Hepatocyte (in vitro differentiated cells): ENCODE results near the gene SIMC1. TPM values are rescaled to one million over a fixed set of nuclear protein-coding genes. Genes with fewer than 3 reads are reported as not detected.

Experiments
- DNase-seq: peaks from one replicate; pipeline ENCODE4 v3.0.0-alpha.2; 2016; ENCODE audit warnings: low spot score
- H2AFZ ChIP-seq: fragments of 200-600 bp; sonication (generic); 2 replicates; pipeline ENCODE4 v1.6.0; 2016; ENCODE audit warnings: antibody characterized with exemption, mild to moderate bottlenecking
- H3K27ac ChIP-seq: fragments of 200-600 bp; sonication (generic); 2 replicates; pipeline ENCODE4 v1.5.1; 2016; ENCODE audit warnings: mild to moderate bottlenecking
- H3K27me3 ChIP-seq: fragments of 200-600 bp; sonication (generic); 2 replicates; pipeline ENCODE4 v1.6.1; 2016
- H3K36me3 ChIP-seq: fragments of 200-600 bp; sonication (generic); replicated peaks from 2 replicates; pipeline ENCODE4 v1.5.1; 2016; ENCODE audit warnings: low read depth; ENCODE audit not compliant: insufficient read depth
- H3K4me1 ChIP-seq: fragments of 200-600 bp; sonication (generic); 2 replicates; pipeline ENCODE4 v1.5.1; 2016; ENCODE audit warnings: mild to moderate bottlenecking, moderate library complexity; ENCODE audit not compliant: insufficient read depth
- H3K4me2 ChIP-seq: fragments of 200-600 bp; sonication (generic); 2 replicates; pipeline ENCODE4 v1.6.0; 2016
- H3K4me3 ChIP-seq: fragments of 200-600 bp; sonication (generic); 2 replicates; pipeline ENCODE4 v1.5.1; 2016; ENCODE audit warnings: mild to moderate bottlenecking
- H3K79me2 ChIP-seq: fragments of 200-600 bp; sonication (generic); 2 replicates; pipeline ENCODE4 v1.6.0; 2017; ENCODE audit warnings: mild to moderate bottlenecking
- H3K9me2 ChIP-seq: fragments of 200-600 bp; sonication (generic); replicated peaks from 2 replicates; pipeline ENCODE4 v1.6.0; 2017; ENCODE audit warnings: mild to moderate bottlenecking; ENCODE audit not compliant: insufficient read depth
- H3K9me3 ChIP-seq: fragments of 200-600 bp; sonication (generic); 2 replicates; pipeline ENCODE4 v1.5.1; 2016; ENCODE audit warnings: low read depth, mild to moderate bottlenecking
- H4K20me1 ChIP-seq: fragments of 200-600 bp; sonication (generic); 2 replicates; pipeline ENCODE4 v1.6.0; 2016; ENCODE audit warnings: mild to moderate bottlenecking; ENCODE audit not compliant: insufficient read depth, poor library complexity, severe bottlenecking
- CTCF ChIP-seq: fragments of 200-600 bp; sonication (generic); IDR thresholded peaks from 2 replicates; pipeline ENCODE4 v1.5.1; 2016; ENCODE audit warnings: antibody characterized with exemption, mild to moderate bottlenecking; ENCODE audit not compliant: poor library complexity
- EZH2 ChIP-seq: fragments of 200-600 bp; sonication (generic); IDR thresholded peaks from 2 replicates; pipeline ENCODE4 v1.6.1; 2016; ENCODE audit warnings: antibody characterized with exemption, mild to moderate bottlenecking, borderline replicate concordance
- EZH2phosphoT487 ChIP-seq: fragments of 200-600 bp; sonication (generic); IDR thresholded peaks from one replicate; pipeline ENCODE4 v1.6.1; 2018; ENCODE audit warnings: antibody characterized with exemption, mild to moderate bottlenecking, low read depth, moderate library complexity; ENCODE audit not compliant: unreplicated experiment, severe bottlenecking
- whole genome bisulfite sequencing: methylation state at CpG from one replicate; pipeline ENCODE4 v1.1.6; 2016; ENCODE audit warnings: low lambda C conversion rate; ENCODE audit errors: missing lambda C conversion rate; 5-methylcytosine and 5-hydroxymethylcytosine counted together
- polyA plus RNA-seq: library from polyadenylated mRNA; unstranded; fragments of >200 nt; fragmentation: Nextera tagmentation; extraction: Ambion mirVana; gene quantifications from 2 replicates; pipeline ENCODE4 v1.2.1, GENCODE V29; 2016
- total RNA-seq: library from RNA; depleted of rRNA; stranded (reverse); fragments of >200 nt; gene quantifications from 2 replicates; pipeline ENCODE4 v1.2.3, GENCODE V29; 2014

Gene SIMC1
- total and polyA plus RNA-seq, 2 experiments from 2014 or later: 34.7 to 37.6 TPM

GRCh38 chr5:176379881-176380280, 141.7 kb downstream of the SIMC1 start:
- Histone ChIP-seq H3K4me1 (no peaks in the 10 kb centered on the region), H3K9me2 (no peaks in the 10 kb centered on the region), H3K9me3 (no peaks in the 10 kb centered on the region), H3K79me2 (no peaks in the 10 kb centered on the region), H3K4me2 (no peak overlapping the region), H3K36me3 (no peaks in the 10 kb centered on the region), H4K20me1 (no peaks in the 10 kb centered on the region), H3K27ac (no peak overlapping the region), H3K4me3 (no peak overlapping the region), H3K27me3 (no peaks in the 10 kb centered on the region), H2AFZ (no peak overlapping the region)
- DNase-seq: no peak
- 93% methylated on average over 3 of the region's 3 CpGs for WGBS
- no peak for TF ChIP-seq EZH2phosphoT487
- TF ChIP-seq EZH2: no peak
- no peak for TF ChIP-seq CTCF

- Histone ChIP-seq H3K4me3 (no peak overlapping the region), H4K20me1 (no peaks in the 10 kb centered on the region), H3K27me3 (no peaks in the 10 kb centered on the region), H3K36me3 (no peaks in the 10 kb centered on the region), H3K79me2 (peaks cover 7% of the 10 kb centered on the region), H3K9me3 (no peaks in the 10 kb centered on the region), H3K4me2 (no peak overlapping the region), H3K27ac (no peak overlapping the region), H2AFZ (no peak overlapping the region), H3K4me1 (no peaks in the 10 kb centered on the region), H3K9me2 (no peaks in the 10 kb centered on the region)
- DNase-seq: no peak
- WGBS: 96% methylated on average over 3 of the region's 3 CpGs
- TF ChIP-seq CTCF (no peak), EZH2phosphoT487 (no peak), EZH2 (no peak)
Observed at GRCh38 chr5:176381423-176381822, 143.2 kb downstream of the SIMC1 start.

GRCh38 chr5:176381979-176382378, 143.8 kb downstream of the SIMC1 start:
- 94% methylated on average over 3 of the region's 3 CpGs for WGBS
- H3K27me3 ChIP-seq: no peaks in the 10 kb centered on the region
- H3K4me2 ChIP-seq: no peak overlapping the region

More at GRCh38 chr5:176381979-176382378, 143.8 kb downstream of the SIMC1 start:
- Histone ChIP-seq H3K79me2 (peaks cover 13% of the 10 kb centered on the region), H3K4me1 (peaks cover 2% of the 10 kb centered on the region), H3K36me3 (no peaks in the 10 kb centered on the region), H3K27ac (no peak overlapping the region), H3K9me2 (no peaks in the 10 kb centered on the region), H4K20me1 (no peaks in the 10 kb centered on the region), H3K9me3 (no peaks in the 10 kb centered on the region), H3K4me3 (no peak overlapping the region), H2AFZ (no peak overlapping the region)
- DNase-seq: no peak
- TF ChIP-seq CTCF (no peak), EZH2phosphoT487 (no peak), EZH2 (no peak)
